Measurements from ENCODE around the gene VWA2. TPM values are rescaled to one million over a fixed set of nuclear protein-coding genes. Genes with fewer than 3 reads are reported as not detected.

VWA2 gene
- total and polyA plus RNA-seq, 7 experiments from 2014 or later, result 0.11 to 0.27 TPM; not detected in 5

DNA sequence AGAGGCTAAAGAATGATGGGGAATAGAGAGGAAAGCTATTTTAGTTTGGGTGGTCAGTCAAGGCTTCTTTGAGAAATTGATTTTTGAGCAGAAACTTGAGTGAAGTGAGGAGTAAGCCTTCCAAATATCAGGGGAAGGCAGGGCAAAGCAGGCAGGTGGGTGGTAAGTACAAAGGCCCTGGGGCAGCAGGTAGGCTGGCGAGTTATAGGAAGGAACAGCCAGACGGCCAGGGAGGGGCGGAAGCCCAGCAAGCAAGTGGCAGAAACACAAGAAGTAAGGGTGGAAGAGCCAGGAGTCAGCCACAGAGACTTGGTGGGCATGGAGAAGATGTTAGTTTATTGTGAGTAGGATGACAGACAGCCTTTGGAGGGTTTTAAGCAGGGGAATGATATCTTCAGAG, 34.9 kb downstream of the VWA2 start:
- no peak for DNase-seq
- Histone ChIP-seq H3K27ac (ENCODE audit: low read depth, low read length) (no peak overlapping the region), H3K36me3 (ENCODE audit: control insufficient read depth in 2 of 3, insufficient read depth in 3 of 3, low read length in 3 of 3) (no peaks in the 10 kb centered on the region), H3K4me1 (ENCODE audit: control insufficient read depth in 2 of 2, insufficient read depth in 2 of 2, low read length in 2 of 2) (no peaks in the 10 kb centered on the region), H3K27me3 (ENCODE audit: control insufficient read depth in 2 of 2, insufficient read depth in 2 of 2, low read length in 2 of 2) (no peaks in the 10 kb centered on the region), H3K9me3 (ENCODE audit: control insufficient read depth in 2 of 3, low read length in 3 of 3) (no peaks in the 10 kb centered on the region), H3K4me3 (ENCODE audit: low read length) (no peak overlapping the region)
- intact Hi-C loops (cut with micrococcal nuclease), result no loop called here
- ATAC-seq, result no peak
- H3K9me3 Mint-ChIP-seq, result no peaks in the 10 kb centered on the region
- no peaks in the 10 kb centered on the region for H3K36me3 Mint-ChIP-seq
- no peak overlapping the region for H3K27ac Mint-ChIP-seq
- ChIA-PET POLR2A (no interaction called here), CTCF (no interaction called here)
- no peak overlapping the region for H3K4me3 Mint-ChIP-seq
- peaks cover 5 to 22% (median 14%) of the 10 kb centered on the region in 5 donors for H3K27me3 Mint-ChIP-seq
- H3K4me1 Mint-ChIP-seq, result no peaks in the 10 kb centered on the region

DNA sequence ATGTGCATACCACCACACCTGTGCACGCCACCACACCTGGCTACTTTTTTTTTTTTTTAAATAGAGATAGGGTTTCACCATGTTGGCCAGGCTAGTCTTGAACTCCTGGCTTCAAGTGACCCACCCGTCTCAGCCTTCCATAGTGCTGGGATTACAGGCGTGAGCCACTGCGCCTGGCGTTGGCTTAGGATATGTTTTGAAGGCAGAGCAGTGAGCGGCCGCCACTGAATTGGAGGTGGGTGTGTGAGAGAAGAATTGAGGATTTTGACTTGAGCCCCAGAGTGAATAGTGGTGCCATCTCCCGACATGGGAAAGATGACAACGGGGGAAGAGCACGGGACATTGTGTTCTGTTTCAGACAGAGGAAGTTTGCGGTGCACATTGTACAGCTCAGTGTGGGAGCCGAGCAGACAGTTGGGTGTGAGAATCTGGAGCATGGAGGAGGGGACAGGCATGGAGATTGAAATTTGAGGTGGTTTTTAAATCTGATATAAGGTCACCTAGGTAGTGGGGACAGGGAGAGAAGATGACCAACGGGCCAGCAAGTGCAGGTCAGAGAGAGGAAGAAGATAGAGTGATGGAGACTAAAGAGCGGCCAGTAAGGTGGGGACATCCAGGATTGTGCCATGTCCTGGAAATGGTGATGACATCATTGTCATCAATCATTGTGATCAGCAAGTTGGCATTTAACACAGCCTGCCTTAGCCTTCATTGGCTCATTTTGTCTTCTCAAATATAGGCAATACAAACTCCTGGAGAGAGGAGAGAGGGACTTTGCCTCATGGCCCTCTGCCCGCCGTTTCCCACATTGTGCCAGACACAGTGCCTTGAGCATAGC, 35.8 kb downstream of the VWA2 start:
- no peak overlapping the region for H3K4me3 Mint-ChIP-seq
- Histone ChIP-seq H3K27me3 (ENCODE audit: control insufficient read depth in 2 of 2, insufficient read depth in 2 of 2, low read length in 2 of 2) (no peaks in the 10 kb centered on the region), H3K4me1 (ENCODE audit: control insufficient read depth in 2 of 2, insufficient read depth in 2 of 2, low read length in 2 of 2) (no peaks in the 10 kb centered on the region), H3K9me3 (ENCODE audit: control insufficient read depth in 2 of 3, low read length in 3 of 3) (no peaks in the 10 kb centered on the region), H3K27ac (ENCODE audit: low read depth, low read length) (no peak overlapping the region), H3K4me3 (ENCODE audit: low read length) (no peak overlapping the region), H3K36me3 (ENCODE audit: control insufficient read depth in 2 of 3, insufficient read depth in 3 of 3, low read length in 3 of 3) (no peaks in the 10 kb centered on the region)
- no peaks in the 10 kb centered on the region for H3K4me1 Mint-ChIP-seq
- no peak for ATAC-seq
- H3K36me3 Mint-ChIP-seq, result no peaks in the 10 kb centered on the region
- POLR2A ChIA-PET, result no interaction called here
- intact Hi-C loops (cut with micrococcal nuclease), result no loop called here
- peaks cover 5 to 22% (median 14%) of the 10 kb centered on the region in 5 donors for H3K27me3 Mint-ChIP-seq
- no peak for DNase-seq
- H3K9me3 Mint-ChIP-seq, result no peaks in the 10 kb centered on the region
- no peak overlapping the region for H3K27ac Mint-ChIP-seq
- CTCF ChIA-PET, result no interaction called here

DNA sequence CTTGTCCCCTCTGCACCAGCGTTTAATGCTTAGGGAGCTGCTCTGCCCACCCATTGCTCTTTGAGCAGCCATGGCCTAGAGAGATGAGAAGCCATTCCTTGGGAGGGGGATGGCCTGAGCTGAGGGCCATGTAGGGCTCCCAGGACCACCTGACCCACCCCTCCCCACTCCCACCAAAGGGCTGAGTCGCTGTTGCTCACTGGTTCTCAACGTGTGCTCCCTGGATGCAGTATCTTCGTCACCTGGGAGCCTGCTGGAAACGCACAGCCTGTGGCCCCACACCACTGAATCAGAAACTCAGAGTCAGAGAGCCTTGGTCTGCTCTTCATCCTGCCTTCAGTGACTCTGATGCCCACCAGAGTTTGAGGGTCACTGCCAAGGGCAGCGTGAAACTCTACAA, 37.0 kb downstream of the VWA2 start:
- no peaks in the 10 kb centered on the region for H3K36me3 ChIP-seq (ENCODE audit: control insufficient read depth in 2 of 3, insufficient read depth in 3 of 3, low read length in 3 of 3)
- H3K9me3 ChIP-seq (ENCODE audit: control insufficient read depth in 2 of 3, low read length in 3 of 3), result no peaks in the 10 kb centered on the region
- ChIA-PET POLR2A (no interaction called here), CTCF (no interaction called here)
- no peak for ATAC-seq
- Mint-ChIP-seq H3K4me1 (no peaks in the 10 kb centered on the region), H3K27ac (no peak overlapping the region), H3K27me3 (peaks cover 5 to 22% (median 14%) of the 10 kb centered on the region in 5 donors), H3K36me3 (no peaks in the 10 kb centered on the region), H3K4me3 (no peak overlapping the region), H3K9me3 (no peaks in the 10 kb centered on the region)
- H3K4me3 ChIP-seq (ENCODE audit: low read length), result no peak overlapping the region
- intact Hi-C loops (cut with micrococcal nuclease), result no loop called here
- no peak for DNase-seq
- no peak overlapping the region for H3K27ac ChIP-seq (ENCODE audit: low read depth, low read length)
- H3K4me1 ChIP-seq (ENCODE audit: control insufficient read depth in 2 of 2, insufficient read depth in 2 of 2, low read length in 2 of 2), result no peaks in the 10 kb centered on the region
- no peaks in the 10 kb centered on the region for H3K27me3 ChIP-seq (ENCODE audit: control insufficient read depth in 2 of 2, insufficient read depth in 2 of 2, low read length in 2 of 2)

DNA sequence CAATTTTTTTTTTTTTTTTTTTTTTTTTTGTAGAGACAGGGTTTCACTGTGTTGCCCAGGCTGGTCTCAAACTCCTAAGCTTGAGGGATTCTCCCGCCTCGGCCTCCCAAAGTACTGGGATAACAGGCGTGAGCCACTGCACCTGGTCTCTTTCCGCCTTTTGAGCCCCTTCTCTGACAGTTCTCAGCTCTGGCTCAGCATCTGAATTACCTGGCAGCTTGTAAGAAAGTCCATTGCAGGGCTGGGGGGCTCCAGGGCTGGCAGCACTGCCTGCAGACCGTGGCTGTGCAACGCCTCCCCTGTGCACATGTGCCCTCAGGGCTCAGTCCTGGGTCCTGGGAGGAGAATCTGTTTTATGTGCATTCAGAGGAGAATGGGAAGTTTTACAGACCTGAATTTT, 37.6 kb downstream of the VWA2 start:
- no peak overlapping the region for H3K4me3 ChIP-seq (ENCODE audit: low read length)
- POLR2A ChIA-PET, result no interaction called here
- intact Hi-C loops (cut with micrococcal nuclease), result no loop called here
- H3K36me3 Mint-ChIP-seq, result no peaks in the 10 kb centered on the region
- no peak overlapping the region for H3K27ac ChIP-seq (ENCODE audit: low read depth, low read length)
- H3K27me3 ChIP-seq (ENCODE audit: control insufficient read depth in 2 of 2, insufficient read depth in 2 of 2, low read length in 2 of 2), result no peaks in the 10 kb centered on the region
- ATAC-seq, result no peak
- no peaks in the 10 kb centered on the region for H3K4me1 ChIP-seq (ENCODE audit: control insufficient read depth in 2 of 2, insufficient read depth in 2 of 2, low read length in 2 of 2)
- H3K9me3 Mint-ChIP-seq, result no peaks in the 10 kb centered on the region
- peaks cover 5 to 22% (median 14%) of the 10 kb centered on the region in 5 donors for H3K27me3 Mint-ChIP-seq
- no peaks in the 10 kb centered on the region for H3K36me3 ChIP-seq (ENCODE audit: control insufficient read depth in 2 of 3, insufficient read depth in 3 of 3, low read length in 3 of 3)
- H3K27ac Mint-ChIP-seq, result no peak overlapping the region
- H3K4me1 Mint-ChIP-seq, result no peaks in the 10 kb centered on the region
- DNase-seq, result no peak
- no peak overlapping the region for H3K4me3 Mint-ChIP-seq
- H3K9me3 ChIP-seq (ENCODE audit: control insufficient read depth in 2 of 3, low read length in 3 of 3), result no peaks in the 10 kb centered on the region
- CTCF ChIA-PET, result no interaction called here

DNA sequence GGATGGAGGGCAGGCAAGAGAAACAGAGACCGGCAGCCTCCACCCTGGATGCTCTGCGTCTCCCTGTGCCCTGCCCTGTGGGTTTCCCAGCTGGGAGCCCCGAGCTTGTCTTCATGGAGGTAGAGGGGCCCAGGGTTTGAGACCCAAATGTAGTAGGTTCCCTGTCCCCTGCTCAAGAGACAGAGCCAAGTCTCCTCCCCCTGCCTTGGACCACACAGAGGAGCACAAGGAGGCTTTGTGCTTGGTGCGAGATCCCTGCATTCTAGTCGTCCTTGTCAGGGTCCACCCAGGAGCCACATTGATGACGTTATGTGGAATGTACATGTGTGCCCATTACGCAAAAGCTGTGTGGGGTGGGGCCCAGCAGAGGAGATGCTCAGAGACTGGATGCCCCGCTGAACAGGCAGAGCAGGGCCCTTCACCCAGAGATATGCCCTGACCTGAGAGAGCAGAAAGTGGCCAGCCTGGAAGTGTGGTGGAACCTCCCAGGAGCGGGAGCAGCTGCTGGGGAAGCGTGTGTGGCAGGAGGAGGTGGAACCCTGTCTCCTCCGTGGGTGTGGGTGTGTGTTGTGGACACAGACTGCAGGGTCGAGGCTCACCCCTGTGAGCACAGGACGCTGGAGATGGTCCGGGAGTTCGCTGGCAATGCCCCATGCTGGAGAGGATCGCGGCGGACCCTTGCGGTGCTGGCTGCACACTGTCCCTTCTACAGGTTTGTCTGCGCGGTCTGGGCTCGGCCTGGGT, 39.3 kb downstream of the VWA2 start:
- Histone ChIP-seq H3K4me3 (ENCODE audit: low read length) (no peak overlapping the region), H3K27me3 (ENCODE audit: control insufficient read depth in 2 of 2, insufficient read depth in 2 of 2, low read length in 2 of 2) (no peaks in the 10 kb centered on the region), H3K36me3 (ENCODE audit: control insufficient read depth in 2 of 3, insufficient read depth in 3 of 3, low read length in 3 of 3) (no peaks in the 10 kb centered on the region), H3K4me1 (ENCODE audit: control insufficient read depth in 2 of 2, insufficient read depth in 2 of 2, low read length in 2 of 2) (no peaks in the 10 kb centered on the region), H3K9me3 (ENCODE audit: control insufficient read depth in 2 of 3, low read length in 3 of 3) (no peaks in the 10 kb centered on the region), H3K27ac (ENCODE audit: low read depth, low read length) (no peak overlapping the region)
- H3K9me3 Mint-ChIP-seq, result no peaks in the 10 kb centered on the region
- H3K4me3 Mint-ChIP-seq, result no peak overlapping the region
- ChIA-PET CTCF (no interaction called here), POLR2A (no interaction called here)
- H3K36me3 Mint-ChIP-seq, result no peaks in the 10 kb centered on the region
- DNase-seq (no peak), ATAC-seq (peak; percentile 22)
- peaks cover 0 to 22% (median 14%) of the 10 kb centered on the region in 5 donors for H3K27me3 Mint-ChIP-seq
- intact Hi-C loops (cut with micrococcal nuclease), result no loop called here
- H3K4me1 Mint-ChIP-seq, result no peaks in the 10 kb centered on the region
- H3K27ac Mint-ChIP-seq, result no peak overlapping the region

DNA sequence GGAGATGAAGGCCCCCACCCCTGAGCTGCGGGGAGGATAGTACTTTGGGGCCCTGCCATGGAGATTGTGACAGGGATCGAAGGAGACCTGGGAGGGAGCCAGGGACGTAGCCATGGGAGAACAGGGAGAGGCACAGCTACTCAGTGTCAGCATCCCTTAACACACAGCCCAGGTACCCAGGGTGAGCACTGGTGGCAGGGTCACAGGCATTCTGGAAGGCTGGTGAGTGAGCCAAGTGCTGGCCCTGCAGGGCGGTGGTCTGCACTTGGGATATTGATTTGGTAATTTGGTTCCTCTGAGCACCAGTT, 39.8 kb downstream of the VWA2 start:
- no peak overlapping the region for H3K27ac ChIP-seq (ENCODE audit: low read depth, low read length)
- H3K27me3 Mint-ChIP-seq, result peaks cover 0 to 20% (median 11%) of the 10 kb centered on the region in 5 donors
- no peak for DNase-seq
- H3K4me1 Mint-ChIP-seq, result no peaks in the 10 kb centered on the region
- no peaks in the 10 kb centered on the region for H3K36me3 ChIP-seq (ENCODE audit: control insufficient read depth in 2 of 3, insufficient read depth in 3 of 3, low read length in 3 of 3)
- ChIA-PET CTCF (no interaction called here), POLR2A (no interaction called here)
- H3K9me3 ChIP-seq (ENCODE audit: control insufficient read depth in 2 of 3, low read length in 3 of 3), result no peaks in the 10 kb centered on the region
- H3K27me3 ChIP-seq (ENCODE audit: control insufficient read depth in 2 of 2, insufficient read depth in 2 of 2, low read length in 2 of 2), result no peaks in the 10 kb centered on the region
- H3K4me3 Mint-ChIP-seq, result no peak overlapping the region
- intact Hi-C loops (cut with micrococcal nuclease), result no loop called here
- H3K27ac Mint-ChIP-seq, result no peak overlapping the region
- no peak overlapping the region for H3K4me3 ChIP-seq (ENCODE audit: low read length)
- no peaks in the 10 kb centered on the region for H3K9me3 Mint-ChIP-seq
- ATAC-seq, result peak; percentile 8
- H3K36me3 Mint-ChIP-seq, result no peaks in the 10 kb centered on the region
- no peaks in the 10 kb centered on the region for H3K4me1 ChIP-seq (ENCODE audit: control insufficient read depth in 2 of 2, insufficient read depth in 2 of 2, low read length in 2 of 2)

DNA sequence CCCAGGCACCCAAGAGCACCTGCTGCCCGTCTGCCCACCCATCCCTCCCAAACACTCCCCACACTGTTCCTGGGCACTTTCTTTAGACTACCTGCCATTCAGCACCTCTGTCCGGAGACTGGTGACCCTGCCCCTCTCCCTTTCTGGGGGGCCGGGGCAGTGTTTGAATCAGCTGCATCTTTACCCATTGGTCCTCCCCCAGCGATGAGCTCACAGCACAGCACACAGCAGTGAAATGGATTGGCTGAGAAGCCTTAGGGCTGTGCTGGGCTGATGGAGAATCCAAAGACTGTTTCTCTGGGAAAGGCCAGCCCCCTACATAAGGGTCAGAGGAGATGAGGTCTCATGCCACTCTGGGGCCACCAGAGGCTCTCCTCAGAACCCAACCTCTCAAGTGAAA, 40.2 kb downstream of the VWA2 start:
- Histone ChIP-seq H3K27ac (ENCODE audit: low read depth, low read length) (no peak overlapping the region), H3K9me3 (ENCODE audit: control insufficient read depth in 2 of 3, low read length in 3 of 3) (no peaks in the 10 kb centered on the region), H3K27me3 (ENCODE audit: control insufficient read depth in 2 of 2, insufficient read depth in 2 of 2, low read length in 2 of 2) (no peaks in the 10 kb centered on the region), H3K4me1 (ENCODE audit: control insufficient read depth in 2 of 2, insufficient read depth in 2 of 2, low read length in 2 of 2) (no peaks in the 10 kb centered on the region), H3K36me3 (ENCODE audit: control insufficient read depth in 2 of 3, insufficient read depth in 3 of 3, low read length in 3 of 3) (no peaks in the 10 kb centered on the region), H3K4me3 (ENCODE audit: low read length) (no peak overlapping the region)
- ATAC-seq, result no peak
- intact Hi-C loops (cut with micrococcal nuclease), result no loop called here
- peaks cover 0 to 16% (median 9%) of the 10 kb centered on the region in 5 donors for H3K27me3 Mint-ChIP-seq
- H3K4me3 Mint-ChIP-seq, result no peak overlapping the region
- H3K36me3 Mint-ChIP-seq, result no peaks in the 10 kb centered on the region
- no peak for DNase-seq
- ChIA-PET CTCF (no interaction called here), POLR2A (no interaction called here)
- H3K27ac Mint-ChIP-seq, result no peak overlapping the region
- H3K9me3 Mint-ChIP-seq, result no peaks in the 10 kb centered on the region
- H3K4me1 Mint-ChIP-seq, result no peaks in the 10 kb centered on the region

All from naive thymus-derived CD4-positive, alpha-beta T cell (primary cell).